ENCODE results near the gene ZNF214.
"Not testable (repeated sequence)": the region's sequence is repeated elsewhere in the genome, so short reads cannot be mapped to it uniquely, and the experiment has no call there.

The ZNF214 gene

DNA sequence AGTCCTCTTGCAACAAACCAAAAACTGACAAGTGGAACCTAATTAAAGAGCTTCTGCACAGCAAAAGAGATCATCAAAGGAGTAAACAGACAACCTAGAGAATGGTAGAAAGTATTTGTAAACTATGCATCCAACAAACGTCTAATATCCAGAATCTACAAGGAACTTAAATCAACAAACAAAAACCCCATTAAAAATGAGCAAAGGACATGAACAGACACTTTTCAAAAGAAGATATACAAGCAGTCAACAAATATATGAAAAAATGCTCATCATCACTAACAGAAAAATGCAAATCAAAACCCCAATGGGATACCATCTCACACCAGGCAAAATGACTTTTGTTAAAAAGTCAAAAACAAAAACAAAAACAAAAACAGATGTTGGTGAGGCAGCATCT is 33.7 kb downstream of the ZNF214 start:
- DNase-seq: no peak

DNA sequence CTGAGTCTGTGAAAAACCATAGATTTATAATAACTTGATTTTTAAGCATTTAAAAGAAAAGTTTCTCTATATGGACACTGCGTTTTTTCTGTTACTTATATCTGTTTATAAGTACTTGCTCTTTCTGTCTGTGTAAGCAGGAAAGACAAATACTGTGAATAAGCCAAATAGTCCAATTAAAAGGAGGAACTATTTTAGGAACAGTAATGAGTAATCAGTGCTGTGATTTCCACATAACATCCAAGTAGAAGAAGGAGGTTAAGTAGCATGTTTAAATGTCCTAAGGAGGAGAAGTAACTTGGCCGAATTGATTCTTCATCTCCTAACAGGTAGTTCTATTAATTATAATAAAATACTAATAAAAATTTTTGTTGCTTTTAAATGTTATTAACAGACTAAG is 40.8 kb downstream of the ZNF214 start:
- DNase-seq: no peak

DNA sequence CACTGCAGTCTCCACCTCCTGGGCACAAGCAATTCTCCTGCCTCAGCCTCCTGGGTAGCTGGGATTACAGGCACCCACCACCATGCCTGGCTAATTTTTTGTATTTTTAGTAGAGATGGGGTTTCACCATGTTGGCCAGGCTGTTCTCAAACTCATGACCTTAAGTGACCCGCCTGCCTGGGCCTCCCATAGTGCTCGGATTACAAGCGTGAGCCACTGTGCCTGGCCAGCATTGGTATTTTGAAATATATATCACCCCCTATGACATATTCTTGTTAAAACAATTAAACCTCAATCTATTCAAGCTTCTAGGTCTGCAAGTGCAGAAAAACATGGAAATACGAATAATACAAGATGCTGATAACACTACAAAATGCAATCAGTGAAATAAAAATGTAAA is 50.3 kb downstream of the ZNF214 start:
- DNase-seq: not testable (repeated sequence)

DNA sequence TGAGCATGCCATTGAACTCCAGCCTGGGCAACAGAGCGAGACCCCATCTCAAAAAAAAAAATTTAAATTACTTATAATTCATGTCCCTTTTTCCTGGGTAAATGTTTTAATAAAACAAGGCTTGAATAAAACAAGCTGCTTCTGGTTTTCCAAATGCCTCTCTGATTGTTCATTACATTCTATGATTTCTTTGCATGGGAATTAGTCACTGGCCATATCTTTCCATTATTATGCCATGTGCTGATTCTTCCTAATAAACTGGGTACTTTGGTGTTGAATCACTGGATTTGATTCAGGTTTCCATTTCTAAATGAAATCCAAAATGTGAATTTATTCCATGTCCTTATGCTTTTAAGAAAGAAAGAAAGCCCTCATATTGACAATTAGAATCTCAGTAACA is 51.3 kb downstream of the ZNF214 start:
- no peak for DNase-seq

DNA sequence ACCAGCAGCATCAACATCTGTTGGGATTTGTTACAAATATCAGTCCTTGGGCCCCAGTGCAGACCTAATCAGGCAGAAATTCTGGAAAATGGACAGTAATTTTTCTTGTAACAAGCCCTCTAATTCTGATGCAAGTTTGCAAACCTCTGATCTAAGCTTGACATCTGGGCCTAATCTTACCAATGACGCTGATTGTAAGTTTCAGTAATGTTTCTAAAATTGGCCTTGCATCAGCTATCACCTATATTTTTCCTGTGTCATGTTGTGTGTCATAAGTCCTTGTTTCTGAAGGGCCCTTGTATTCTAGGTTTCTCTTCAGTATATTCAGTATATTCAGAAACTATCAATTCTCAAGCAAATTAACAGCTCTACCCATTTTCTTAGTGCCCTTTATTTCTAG is 57.5 kb downstream of the ZNF214 start:
- no peak for DNase-seq

DNA sequence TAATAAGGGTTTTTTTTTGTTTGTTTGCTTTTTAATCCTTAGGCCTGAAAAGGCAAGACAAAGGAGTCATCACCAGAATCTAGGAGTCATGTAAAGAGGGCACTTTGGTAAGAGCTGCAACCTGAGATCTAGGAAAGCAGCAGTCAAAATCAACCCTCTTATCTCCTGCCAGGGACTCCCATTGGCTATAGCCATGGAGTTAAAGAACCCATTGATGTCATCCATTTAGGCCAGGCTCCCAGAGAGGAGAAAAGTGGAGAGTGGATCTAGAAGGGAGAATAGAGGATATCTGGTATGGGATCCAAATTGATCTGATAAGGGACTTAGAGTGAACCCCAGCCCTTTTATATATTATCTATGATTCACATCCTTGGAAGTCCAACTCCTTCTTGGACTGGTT is 58.0 kb downstream of the ZNF214 start:
- no peak for DNase-seq

DNA sequence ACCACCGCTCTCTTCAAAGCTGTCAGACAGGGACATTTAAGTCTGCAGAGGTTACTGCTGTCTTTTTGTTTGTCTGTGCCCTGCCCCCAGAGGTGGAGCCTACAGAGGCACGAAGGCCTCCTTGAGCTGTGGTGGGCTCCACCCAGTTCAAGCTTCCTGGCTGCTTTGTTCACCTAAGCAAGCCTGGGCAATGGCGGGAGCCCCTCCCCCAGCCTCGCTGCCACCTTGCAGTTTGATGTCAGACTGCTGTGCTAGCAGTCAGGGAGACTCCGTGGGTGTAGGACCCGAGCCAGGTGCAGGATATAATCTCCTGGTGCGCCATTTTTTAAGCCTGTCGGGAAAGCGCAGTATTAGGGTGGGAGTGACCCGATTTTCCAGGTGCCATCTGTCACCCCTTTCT is 65.9 kb downstream of the ZNF214 start:
- DNase-seq: not testable (repeated sequence)
